PFSK-1 (cell line): Measurements from ENCODE around the gene MRTO4.

Experiments used
- FOXP2 ChIP-seq: optimal IDR thresholded peaks from 2 replicates; pipeline ENCODE3; 2011; ENCODE audit warnings: borderline replicate concordance, control low read depth, inconsistent platforms; ENCODE audit not compliant: insufficient read depth; ENCODE audit errors: extremely low read length, extremely low read depth
- REST ChIP-seq, 2 experiments: IDR thresholded peaks; 2 replicates each; pipeline versions ENCODE4 v1.6.1 to v1.8.0; 2011 to 2012; ENCODE audit warnings: low read depth in 2 of 2, low read length in 2 of 2, control low read depth in 1 of 2, inconsistent platforms in 1 of 2, mild to moderate bottlenecking in 1 of 2, moderate library complexity in 1 of 2; ENCODE audit not compliant: insufficient read depth in 1 of 2

- TF ChIP-seq FOXP2 (no peak), REST (IDR thresholded peaks at IDR 0.05; ENCODE audit: insufficient read depth in 1 of 2, low read depth in 2 of 2, low read length in 2 of 2) (no peak)
These were observed 11.7 kb upstream of the MRTO4 start for GRCh38 chr1:19239876-19240275.
